HG02981 (cell line): ENCODE results near the gene HOXD13.

Source experiments
- ATAC-seq: cut with Tn5 transposase; IDR thresholded peaks from one replicate; pipeline ENCODE4 v1.9.1; 2021; ENCODE audit warnings: mild to moderate bottlenecking, moderate library complexity; ENCODE audit not compliant: unreplicated experiment

The HOXD13 gene

DNA sequence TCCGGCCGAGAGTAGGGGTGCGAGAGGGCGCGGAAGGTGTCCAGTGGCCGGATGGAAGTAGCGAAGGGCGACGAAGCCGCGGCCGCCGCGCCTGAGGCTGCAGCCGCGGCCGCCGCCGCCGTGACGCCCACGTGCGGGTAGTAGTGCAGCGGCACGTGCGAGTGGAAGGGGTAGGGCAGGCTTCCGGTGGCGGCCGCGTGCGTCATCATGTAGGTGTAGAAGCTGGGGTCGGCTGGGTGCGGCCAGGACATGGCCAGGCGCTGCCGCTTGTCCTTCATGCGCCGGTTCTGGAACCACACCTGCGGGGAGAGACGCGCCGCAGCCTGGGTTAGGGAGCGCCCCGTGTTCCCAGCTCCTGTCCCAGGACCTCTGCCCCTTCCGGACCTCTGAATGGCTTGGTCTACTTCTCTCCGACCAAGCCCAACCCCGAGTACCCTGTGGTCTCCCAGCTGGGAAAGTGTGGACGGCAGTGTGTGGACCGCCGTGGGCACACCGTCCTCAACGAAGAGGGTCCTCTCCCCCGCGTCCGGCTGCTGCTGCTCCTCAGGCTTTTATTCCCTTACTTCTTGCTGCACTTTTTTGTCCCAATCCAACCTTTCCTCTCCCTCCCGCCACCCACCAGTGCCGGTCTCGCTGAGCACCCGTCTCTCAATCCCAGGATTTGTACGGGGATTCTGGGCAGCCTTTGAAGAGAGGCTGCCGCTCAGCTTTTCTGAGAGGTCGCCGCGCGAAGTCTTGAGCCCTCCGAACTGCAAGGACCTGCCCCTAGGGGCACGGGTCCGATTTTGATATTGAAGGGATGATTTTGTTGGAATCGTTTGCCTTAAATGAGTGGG is 11.8 kb upstream of the HOXD13 start:
- ATAC-seq: no peak

DNA sequence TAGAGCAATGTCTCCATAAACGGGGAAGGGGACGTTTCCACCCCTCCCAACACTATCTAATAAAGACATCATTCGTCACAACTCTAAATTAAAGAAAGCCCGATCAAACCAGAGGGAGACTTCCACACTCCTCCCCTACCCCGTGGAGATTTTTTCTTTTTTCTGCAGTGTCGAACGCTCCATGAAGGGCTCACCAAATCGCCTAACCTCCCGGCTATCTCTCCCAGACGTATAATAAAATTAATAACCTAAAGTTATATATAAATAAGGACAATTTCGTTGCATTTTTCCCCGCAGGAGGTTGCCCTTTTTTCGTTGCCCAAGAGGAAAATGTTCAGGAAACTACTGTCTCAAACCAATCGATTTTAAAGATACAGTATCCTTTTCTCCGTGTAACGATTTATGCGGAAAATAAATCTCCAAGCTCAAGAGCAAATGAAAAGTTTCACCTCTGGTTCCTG is 11.1 kb upstream of the HOXD13 start:
- no peak for ATAC-seq

GRCh38 chr2:176081837-176082524 is 10.5 kb upstream of the HOXD13 start:
- no peak for ATAC-seq

DNA sequence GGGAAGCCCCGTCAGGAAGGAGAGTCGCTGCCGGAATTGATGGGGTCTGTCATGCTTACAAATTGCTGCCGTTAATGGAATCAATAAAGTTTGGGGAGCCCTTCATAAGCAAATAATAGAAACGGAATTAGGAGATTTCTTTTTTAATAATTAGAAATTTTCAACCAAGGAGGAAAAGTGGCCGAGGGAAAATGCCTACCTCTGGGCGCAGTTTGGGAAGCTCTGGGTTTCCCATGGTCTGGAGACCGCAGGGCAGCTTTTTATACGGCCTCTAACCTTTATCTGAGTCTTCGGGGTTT is 10.0 kb upstream of the HOXD13 start:
- ATAC-seq: no peak

DNA sequence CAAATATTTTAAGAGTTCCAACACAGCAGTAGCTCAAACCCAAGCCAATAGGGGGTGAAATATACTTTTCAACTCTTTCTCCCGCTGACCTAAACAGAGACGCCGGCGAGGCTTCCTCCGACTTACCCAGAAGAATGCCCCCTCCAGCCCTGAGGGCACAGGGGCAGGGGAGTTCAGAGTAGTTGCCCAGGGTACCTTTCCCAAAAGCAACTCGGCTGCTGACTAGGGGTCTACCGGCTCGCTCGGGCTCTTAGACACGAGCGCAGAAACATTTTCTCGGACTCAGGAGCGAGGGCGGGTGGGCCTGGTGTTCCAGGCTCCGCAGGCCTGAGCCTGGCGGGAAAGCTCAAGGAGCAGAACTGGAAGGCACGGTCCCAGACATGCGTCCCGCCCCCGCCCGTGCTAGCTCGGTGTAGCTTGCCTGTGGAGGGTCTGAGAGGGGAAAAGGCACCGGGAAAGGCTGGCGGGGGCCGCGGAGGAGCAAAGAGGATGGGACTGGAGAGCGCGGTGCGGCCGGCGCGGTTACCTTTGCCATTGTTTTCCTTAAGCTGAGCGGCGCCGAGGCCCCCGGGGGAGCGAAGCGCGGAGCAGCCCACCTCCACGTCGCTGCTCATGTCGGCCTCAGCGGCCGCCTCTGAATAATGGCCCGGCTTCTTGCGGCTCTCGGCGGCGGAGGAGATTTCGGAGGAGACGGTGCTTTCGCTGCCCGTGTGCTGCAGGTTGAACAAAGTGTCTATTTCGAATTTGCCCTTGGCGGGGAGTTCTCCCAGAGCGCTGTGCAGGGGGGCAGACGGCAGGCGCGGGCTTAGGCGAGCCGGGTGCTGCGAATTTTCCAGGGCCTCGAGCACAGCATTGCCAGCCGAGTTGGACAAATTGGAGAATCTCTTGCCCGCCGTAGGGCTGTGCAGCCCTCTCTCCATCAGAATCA is 9.4 kb upstream of the HOXD13 start:
- no peak for ATAC-seq

GRCh38 chr2:176083796-176084261 is 8.7 kb upstream of the HOXD13 start, which contains the start of gene EVX2:
Gene EVX2 (minus strand): TSS chr2:176083962. CDS start chr2:176083776, 186 bp downstream.
- no peak for ATAC-seq

DNA sequence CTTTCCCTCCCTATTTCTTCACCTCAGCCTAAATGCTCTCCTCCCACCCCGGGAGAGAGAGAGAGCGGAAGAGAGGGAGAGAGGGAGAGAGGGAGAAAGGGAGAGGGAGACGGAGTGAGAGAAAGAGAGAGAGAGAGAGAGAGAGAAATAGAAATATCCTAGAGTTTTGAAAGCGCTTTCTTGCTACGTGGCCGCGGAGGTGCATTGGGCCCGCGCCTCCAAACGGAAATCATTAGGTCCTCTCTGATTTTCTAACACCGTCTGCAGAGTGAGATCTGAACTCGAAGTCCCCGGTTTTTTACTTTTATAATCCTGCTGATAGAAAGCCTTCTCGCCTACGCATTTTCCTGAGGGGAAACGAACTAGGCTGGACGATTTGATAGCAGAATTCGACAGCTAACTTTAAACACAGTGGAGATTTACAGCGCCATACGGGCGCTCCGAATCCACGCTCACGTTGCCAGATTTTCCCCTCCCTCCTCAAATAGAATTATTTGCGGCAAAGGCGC is 7.9 kb upstream of the HOXD13 start:
- ATAC-seq: no peak

DNA sequence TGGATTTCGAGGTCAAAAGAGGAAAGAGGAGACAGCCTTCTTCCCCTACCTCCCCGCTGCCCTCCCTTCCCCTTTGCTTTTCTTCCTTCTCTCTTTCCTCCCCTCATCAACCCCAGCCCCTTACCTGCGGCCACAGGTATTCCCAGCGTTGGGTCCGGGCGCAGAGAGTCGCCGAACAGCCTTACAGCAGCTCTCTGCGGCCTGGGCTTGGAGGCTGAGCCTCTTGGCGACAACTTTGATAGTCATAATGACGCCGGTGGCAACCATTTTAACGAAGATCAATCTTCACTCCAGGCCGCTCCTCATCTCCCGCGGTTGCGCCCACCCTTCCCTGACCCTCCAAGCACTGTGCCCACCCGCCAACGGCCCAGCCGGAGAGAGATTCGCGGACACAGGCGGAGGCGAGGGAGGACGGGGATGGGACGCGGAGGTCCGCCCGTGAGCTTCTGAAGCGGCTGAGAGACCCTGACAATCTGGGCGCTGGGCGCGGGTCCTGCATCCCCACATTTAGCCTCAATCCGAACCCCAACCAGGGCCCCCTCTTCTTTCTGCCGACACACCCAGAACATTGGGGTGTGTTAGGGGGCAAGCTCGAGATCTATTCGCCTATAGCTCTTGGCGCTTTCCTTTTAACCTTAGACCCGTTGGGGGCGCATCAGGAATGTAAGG is 7.3 kb upstream of the HOXD13 start:
- ATAC-seq: no peak

DNA sequence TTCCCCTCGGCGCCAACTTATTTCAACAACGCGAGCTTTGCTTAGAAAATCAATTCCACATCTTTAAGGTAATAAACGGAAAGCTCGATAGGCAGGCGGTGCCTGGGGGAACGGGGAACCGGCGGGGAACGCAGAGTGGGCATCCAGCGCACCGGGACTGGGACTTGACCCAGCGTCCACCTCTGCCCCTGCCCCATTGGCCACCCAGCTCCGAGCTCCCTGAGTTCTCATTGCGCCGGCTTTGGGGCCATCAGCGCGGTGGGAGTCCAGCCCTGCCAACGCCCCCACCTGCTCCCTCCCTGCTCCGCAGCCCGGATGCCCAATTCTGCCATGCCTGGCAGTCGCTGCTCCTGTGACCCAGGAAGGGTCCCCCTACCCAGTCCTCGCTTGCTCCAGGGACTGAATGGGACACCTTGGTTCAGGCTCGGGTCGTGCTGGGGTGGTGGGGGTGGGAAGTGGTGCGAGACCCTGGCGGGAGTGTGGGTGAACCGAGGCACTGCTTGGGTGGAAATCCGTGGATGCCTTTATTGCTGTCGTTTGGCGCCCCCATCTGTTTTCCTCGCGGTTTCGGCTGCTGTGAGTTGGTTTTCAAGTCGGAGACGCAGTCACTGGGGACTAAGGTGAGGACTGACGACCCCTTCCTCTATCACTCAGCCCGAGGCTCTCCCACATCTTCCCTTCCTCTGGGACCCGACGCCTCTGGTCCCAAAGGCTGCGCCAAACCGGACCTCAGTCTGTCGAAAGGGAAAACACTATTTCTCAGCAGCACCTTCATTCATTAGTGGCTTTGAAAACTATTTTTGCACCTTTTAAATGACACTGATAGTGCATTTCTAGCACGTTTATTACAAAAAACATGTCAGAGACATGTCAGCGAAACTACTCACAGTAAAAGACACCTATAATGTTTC is 6.4 kb upstream of the HOXD13 start:
- no peak for ATAC-seq

- ATAC-seq: no peak
Observed at GRCh38 chr2:176087330-176088047, 5.0 kb upstream of the HOXD13 start.

DNA sequence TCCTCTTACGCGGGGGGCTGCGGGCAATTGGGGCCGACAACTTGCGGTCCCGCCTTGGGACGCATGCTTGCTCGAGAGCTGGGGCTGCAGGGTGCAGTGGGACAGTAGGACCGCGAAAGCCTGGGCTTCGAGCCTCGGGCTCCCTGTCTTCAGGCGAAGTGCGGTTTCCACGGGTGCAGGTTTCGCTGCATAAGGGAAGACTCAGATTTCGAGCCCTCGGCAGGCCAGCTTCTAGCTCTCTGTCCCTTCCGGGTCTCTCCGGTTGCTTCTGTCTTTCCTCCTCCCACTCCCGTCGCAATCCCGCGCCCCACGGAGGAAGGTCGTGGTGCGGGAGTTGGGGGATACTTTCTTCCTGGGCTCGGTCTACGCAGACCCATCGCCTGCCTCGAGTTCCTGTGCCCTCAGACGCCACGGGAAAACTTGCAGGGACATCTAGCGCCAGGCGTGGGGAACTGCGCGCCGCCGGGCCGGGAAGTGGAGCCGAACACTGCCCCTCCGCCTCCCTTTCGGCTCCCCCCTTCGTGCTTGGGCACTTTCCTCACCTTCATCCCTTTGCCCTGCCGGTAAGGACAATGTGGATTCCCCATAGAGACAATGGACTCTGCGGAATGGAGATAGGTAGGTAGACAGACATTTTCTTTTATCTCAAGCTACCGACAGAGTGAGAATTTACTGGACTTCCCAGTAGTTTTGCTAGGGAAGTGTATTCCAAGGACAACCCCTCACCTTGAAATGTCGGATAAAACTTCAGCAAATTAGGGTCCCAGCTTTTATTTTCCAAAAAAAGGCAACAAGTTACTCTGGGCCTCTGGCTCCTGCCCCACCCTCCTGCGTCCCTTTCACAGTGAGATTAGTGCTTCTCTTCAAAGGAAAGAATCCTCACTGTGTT is 4.2 kb upstream of the HOXD13 start:
- ATAC-seq: no peak

- ATAC-seq: no peak
Observed at GRCh38 chr2:176088937-176089842, 3.3 kb upstream of the HOXD13 start.

- ATAC-seq: no peak
Observed at GRCh38 chr2:176089843-176090395, 2.6 kb upstream of the HOXD13 start.

DNA sequence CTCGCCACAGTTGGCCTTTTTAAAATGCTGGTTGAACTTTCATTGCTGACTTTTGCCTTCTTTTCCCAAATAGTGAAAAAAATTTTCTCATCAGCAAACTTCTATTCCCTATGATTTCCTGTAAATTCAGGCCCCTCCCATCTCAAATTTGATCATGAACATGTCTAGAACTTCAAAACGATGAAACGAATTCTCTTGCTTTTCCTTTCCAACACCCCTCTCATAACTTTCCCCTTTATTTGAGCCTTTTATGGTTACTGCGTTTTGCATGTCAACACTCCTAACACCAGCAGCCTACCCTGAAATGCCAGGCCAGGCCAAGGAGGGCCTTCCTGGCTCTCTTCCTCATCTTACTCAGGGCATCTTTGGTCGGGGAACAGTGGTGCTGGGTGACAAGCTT is 1.7 kb upstream of the HOXD13 start:
- no peak for ATAC-seq

GRCh38 chr2:176091329-176092258 is 927 bp upstream of the HOXD13 start:
- ATAC-seq: no peak
